ENCODE results near the gene ADAMTS9.
A peak's percentile ranks its signal among the peaks of the same experiment; 100 is the strongest.

ADAMTS9 gene

GRCh38 chr3:64651741-64652241 lies 36.0 kb downstream of the ADAMTS9 start:
- H3K9ac ChIP-seq (ENCODE audit: low read depth, low read length), result no peak overlapping the region
- H3K4me1 ChIP-seq (ENCODE audit: control insufficient read depth, insufficient read depth, low read length), result peaks cover 21% of the 10 kb centered on the region
- no peak overlapping the region for H3K4me3 ChIP-seq (ENCODE audit: low read depth, low read length)
- no peaks in the 10 kb centered on the region for H3K9me3 ChIP-seq (ENCODE audit: control insufficient read depth, insufficient read depth, low read length)
- peak overlapping the region; percentile 71 for H3K27ac ChIP-seq (ENCODE audit: low read depth, low read length)
- H3K27me3 ChIP-seq (ENCODE audit: control insufficient read depth, insufficient read depth, low read length), result no peaks in the 10 kb centered on the region
- H3K36me3 ChIP-seq (ENCODE audit: control insufficient read depth, insufficient read depth, low read length), result no peaks in the 10 kb centered on the region

GRCh38 chr3:64651303-64651702 lies 36.5 kb downstream of the ADAMTS9 start:
- peak overlapping the region; percentile 71 for H3K27ac ChIP-seq (ENCODE audit: low read depth, low read length)
- H3K4me3 ChIP-seq (ENCODE audit: low read depth, low read length), result no peak overlapping the region

GRCh38 chr3:64650715-64651114 lies 37.1 kb downstream of the ADAMTS9 start:
- Histone ChIP-seq H3K9me3 (ENCODE audit: control insufficient read depth, insufficient read depth, low read length) (no peaks in the 10 kb centered on the region), H3K27me3 (ENCODE audit: control insufficient read depth, insufficient read depth, low read length) (no peaks in the 10 kb centered on the region), H3K4me1 (ENCODE audit: control insufficient read depth, insufficient read depth, low read length) (peaks cover 21% of the 10 kb centered on the region), H3K27ac (ENCODE audit: low read depth, low read length) (peak overlapping the region; percentile 71), H3K4me3 (ENCODE audit: low read depth, low read length) (no peak overlapping the region), H3K36me3 (ENCODE audit: control insufficient read depth, insufficient read depth, low read length) (no peaks in the 10 kb centered on the region), H3K9ac (ENCODE audit: low read depth, low read length) (no peak overlapping the region)

More at GRCh38 chr3:64651303-64651702, 36.5 kb downstream of the ADAMTS9 start:
- Histone ChIP-seq H3K27me3 (ENCODE audit: control insufficient read depth, insufficient read depth, low read length) (no peaks in the 10 kb centered on the region), H3K9ac (ENCODE audit: low read depth, low read length) (no peak overlapping the region), H3K9me3 (ENCODE audit: control insufficient read depth, insufficient read depth, low read length) (no peaks in the 10 kb centered on the region), H3K4me1 (ENCODE audit: control insufficient read depth, insufficient read depth, low read length) (peaks cover 21% of the 10 kb centered on the region), H3K36me3 (ENCODE audit: control insufficient read depth, insufficient read depth, low read length) (no peaks in the 10 kb centered on the region)

GRCh38 chr3:64650096-64650622 lies 37.6 kb downstream of the ADAMTS9 start:
- Histone ChIP-seq H3K9ac (ENCODE audit: low read depth, low read length) (no peak overlapping the region), H3K4me3 (ENCODE audit: low read depth, low read length) (no peak overlapping the region), H3K36me3 (ENCODE audit: control insufficient read depth, insufficient read depth, low read length) (no peaks in the 10 kb centered on the region), H3K27ac (ENCODE audit: low read depth, low read length) (peak overlapping the region; percentile 71), H3K9me3 (ENCODE audit: control insufficient read depth, insufficient read depth, low read length) (no peaks in the 10 kb centered on the region), H3K27me3 (ENCODE audit: control insufficient read depth, insufficient read depth, low read length) (no peaks in the 10 kb centered on the region), H3K4me1 (ENCODE audit: control insufficient read depth, insufficient read depth, low read length) (peaks cover 21% of the 10 kb centered on the region)

GRCh38 chr3:64648927-64649906 lies 38.6 kb downstream of the ADAMTS9 start:
- Histone ChIP-seq H3K27ac (ENCODE audit: low read depth, low read length) (no peak overlapping the region), H3K4me3 (ENCODE audit: low read depth, low read length) (no peak overlapping the region)

GRCh38 chr3:64647825-64648224 lies 40.0 kb downstream of the ADAMTS9 start:
- H3K9ac ChIP-seq (ENCODE audit: low read depth, low read length), result no peak overlapping the region
- no peak overlapping the region for H3K4me3 ChIP-seq (ENCODE audit: low read depth, low read length)
- H3K27me3 ChIP-seq (ENCODE audit: control insufficient read depth, insufficient read depth, low read length), result no peaks in the 10 kb centered on the region
- no peaks in the 10 kb centered on the region for H3K36me3 ChIP-seq (ENCODE audit: control insufficient read depth, insufficient read depth, low read length)
- H3K27ac ChIP-seq (ENCODE audit: low read depth, low read length), result no peak overlapping the region
- no peaks in the 10 kb centered on the region for H3K9me3 ChIP-seq (ENCODE audit: control insufficient read depth, insufficient read depth, low read length)
- peaks cover 23% of the 10 kb centered on the region for H3K4me1 ChIP-seq (ENCODE audit: control insufficient read depth, insufficient read depth, low read length)

More at GRCh38 chr3:64648927-64649906, 38.6 kb downstream of the ADAMTS9 start:
- H3K4me1 ChIP-seq (ENCODE audit: control insufficient read depth, insufficient read depth, low read length), result peaks cover 21% of the 10 kb centered on the region
- no peak overlapping the region for H3K9ac ChIP-seq (ENCODE audit: low read depth, low read length)
- no peaks in the 10 kb centered on the region for H3K36me3 ChIP-seq (ENCODE audit: control insufficient read depth, insufficient read depth, low read length)
- H3K27me3 ChIP-seq (ENCODE audit: control insufficient read depth, insufficient read depth, low read length), result no peaks in the 10 kb centered on the region
- no peaks in the 10 kb centered on the region for H3K9me3 ChIP-seq (ENCODE audit: control insufficient read depth, insufficient read depth, low read length)

- Histone ChIP-seq H3K4me1 (ENCODE audit: control insufficient read depth, insufficient read depth, low read length) (peaks cover 16% of the 10 kb centered on the region), H3K27me3 (ENCODE audit: control insufficient read depth, insufficient read depth, low read length) (no peaks in the 10 kb centered on the region), H3K4me3 (ENCODE audit: low read depth, low read length) (no peak overlapping the region), H3K9ac (ENCODE audit: low read depth, low read length) (no peak overlapping the region), H3K27ac (ENCODE audit: low read depth, low read length) (no peak overlapping the region), H3K9me3 (ENCODE audit: control insufficient read depth, insufficient read depth, low read length) (no peaks in the 10 kb centered on the region), H3K36me3 (ENCODE audit: control insufficient read depth, insufficient read depth, low read length) (no peaks in the 10 kb centered on the region)
These were observed 42.6 kb downstream of the ADAMTS9 start for GRCh38 chr3:64645243-64645642.

GRCh38 chr3:64644483-64644882 lies 43.3 kb downstream of the ADAMTS9 start:
- H3K36me3 ChIP-seq (ENCODE audit: control insufficient read depth, insufficient read depth, low read length), result no peaks in the 10 kb centered on the region
- no peaks in the 10 kb centered on the region for H3K9me3 ChIP-seq (ENCODE audit: control insufficient read depth, insufficient read depth, low read length)
- no peaks in the 10 kb centered on the region for H3K27me3 ChIP-seq (ENCODE audit: control insufficient read depth, insufficient read depth, low read length)
- H3K9ac ChIP-seq (ENCODE audit: low read depth, low read length), result no peak overlapping the region
- no peak overlapping the region for H3K4me3 ChIP-seq (ENCODE audit: low read depth, low read length)
- peaks cover 10% of the 10 kb centered on the region for H3K4me1 ChIP-seq (ENCODE audit: control insufficient read depth, insufficient read depth, low read length)
- no peak overlapping the region for H3K27ac ChIP-seq (ENCODE audit: low read depth, low read length)

GRCh38 chr3:64642327-64643151 lies 45.3 kb downstream of the ADAMTS9 start:
- Histone ChIP-seq H3K9me3 (ENCODE audit: control insufficient read depth, insufficient read depth, low read length) (no peaks in the 10 kb centered on the region), H3K4me3 (ENCODE audit: low read depth, low read length) (no peak overlapping the region), H3K27me3 (ENCODE audit: control insufficient read depth, insufficient read depth, low read length) (no peaks in the 10 kb centered on the region), H3K27ac (ENCODE audit: low read depth, low read length) (no peak overlapping the region), H3K4me1 (ENCODE audit: control insufficient read depth, insufficient read depth, low read length) (peaks cover 10% of the 10 kb centered on the region), H3K36me3 (ENCODE audit: control insufficient read depth, insufficient read depth, low read length) (no peaks in the 10 kb centered on the region), H3K9ac (ENCODE audit: low read depth, low read length) (no peak overlapping the region)

GRCh38 chr3:64638981-64639481 lies 48.8 kb downstream of the ADAMTS9 start:
- Histone ChIP-seq H3K9me3 (ENCODE audit: control insufficient read depth, insufficient read depth, low read length) (no peaks in the 10 kb centered on the region), H3K4me3 (ENCODE audit: low read depth, low read length) (no peak overlapping the region), H3K9ac (ENCODE audit: low read depth, low read length) (no peak overlapping the region), H3K27ac (ENCODE audit: low read depth, low read length) (no peak overlapping the region), H3K36me3 (ENCODE audit: control insufficient read depth, insufficient read depth, low read length) (no peaks in the 10 kb centered on the region), H3K27me3 (ENCODE audit: control insufficient read depth, insufficient read depth, low read length) (no peaks in the 10 kb centered on the region), H3K4me1 (ENCODE audit: control insufficient read depth, insufficient read depth, low read length) (peaks cover 10% of the 10 kb centered on the region)
